Kidney epithelial cell (primary cell): ENCODE results near the gene FARP1. TPM values are rescaled to one million over a fixed set of nuclear protein-coding genes. Genes with fewer than 3 reads are reported as not detected.

ENCODE experiments used
- DNase-seq: peaks from one replicate; pipeline ENCODE4 v3.0.0-alpha.2; 2010; ENCODE audit warnings: low read depth
- H3K27me3 ChIP-seq: 2 replicates; pipeline ENCODE4 v1.6.0; 2011; ENCODE audit warnings: low read length; ENCODE audit not compliant: control insufficient read depth, insufficient read depth
- H3K36me3 ChIP-seq: 2 replicates; pipeline ENCODE4 v1.5.1; 2011; ENCODE audit warnings: low read length; ENCODE audit not compliant: control insufficient read depth, insufficient read depth
- H3K4me3 ChIP-seq: 2 replicates; pipeline ENCODE4 v1.5.1; 2011; ENCODE audit warnings: low read depth, mild to moderate bottlenecking, control low read depth, low read length
- total RNA-seq: library from RNA; depleted of rRNA; stranded (reverse); fragments of >200 nt; gene quantifications from 2 replicates; pipeline ENCODE4 v1.2.3, GENCODE V29; 2015
- TF ChIP-seq, protein P1 (sequence below): IDR thresholded peaks from 2 replicates; pipeline ENCODE4 v1.5.1; 2011; ENCODE audit warnings: mild to moderate bottlenecking, moderate library complexity, low read length, control low read depth, inconsistent platforms; ENCODE audit not compliant: insufficient read depth, poor library complexity, severe bottlenecking

The FARP1 gene
- total RNA-seq, 1 donor from 2014 or later = 135 TPM

DNA sequence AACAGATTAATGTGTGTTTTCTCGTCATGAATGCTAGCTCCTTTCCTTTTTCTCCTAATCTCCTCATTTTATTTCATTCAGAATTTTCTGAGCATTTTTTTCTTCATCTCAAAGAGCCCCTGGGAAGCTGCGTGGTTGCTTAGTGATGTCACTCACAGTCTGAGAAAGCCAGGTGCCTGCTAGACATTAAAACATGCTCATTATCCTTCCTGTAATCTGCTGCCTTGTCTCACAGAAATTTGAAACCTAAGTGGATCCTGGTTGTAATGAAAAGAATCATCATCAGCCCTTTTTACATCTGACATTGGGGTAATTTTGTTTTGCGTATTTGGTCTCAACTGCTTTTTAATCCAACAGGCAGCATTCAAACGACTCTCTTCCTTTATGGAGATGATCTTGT lies 142.4 kb downstream of the FARP1 start:
- no peak for DNase-seq
- TF ChIP-seq, protein P1, sequence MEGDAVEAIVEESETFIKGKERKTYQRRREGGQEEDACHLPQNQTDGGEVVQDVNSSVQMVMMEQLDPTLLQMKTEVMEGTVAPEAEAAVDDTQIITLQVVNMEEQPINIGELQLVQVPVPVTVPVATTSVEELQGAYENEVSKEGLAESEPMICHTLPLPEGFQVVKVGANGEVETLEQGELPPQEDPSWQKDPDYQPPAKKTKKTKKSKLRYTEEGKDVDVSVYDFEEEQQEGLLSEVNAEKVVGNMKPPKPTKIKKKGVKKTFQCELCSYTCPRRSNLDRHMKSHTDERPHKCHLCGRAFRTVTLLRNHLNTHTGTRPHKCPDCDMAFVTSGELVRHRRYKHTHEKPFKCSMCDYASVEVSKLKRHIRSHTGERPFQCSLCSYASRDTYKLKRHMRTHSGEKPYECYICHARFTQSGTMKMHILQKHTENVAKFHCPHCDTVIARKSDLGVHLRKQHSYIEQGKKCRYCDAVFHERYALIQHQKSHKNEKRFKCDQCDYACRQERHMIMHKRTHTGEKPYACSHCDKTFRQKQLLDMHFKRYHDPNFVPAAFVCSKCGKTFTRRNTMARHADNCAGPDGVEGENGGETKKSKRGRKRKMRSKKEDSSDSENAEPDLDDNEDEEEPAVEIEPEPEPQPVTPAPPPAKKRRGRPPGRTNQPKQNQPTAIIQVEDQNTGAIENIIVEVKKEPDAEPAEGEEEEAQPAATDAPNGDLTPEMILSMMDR = no peak
- no peak overlapping the region for H3K4me3 ChIP-seq
- H3K36me3 ChIP-seq = no peaks in the 10 kb centered on the region
- no peaks in the 10 kb centered on the region for H3K27me3 ChIP-seq

DNA sequence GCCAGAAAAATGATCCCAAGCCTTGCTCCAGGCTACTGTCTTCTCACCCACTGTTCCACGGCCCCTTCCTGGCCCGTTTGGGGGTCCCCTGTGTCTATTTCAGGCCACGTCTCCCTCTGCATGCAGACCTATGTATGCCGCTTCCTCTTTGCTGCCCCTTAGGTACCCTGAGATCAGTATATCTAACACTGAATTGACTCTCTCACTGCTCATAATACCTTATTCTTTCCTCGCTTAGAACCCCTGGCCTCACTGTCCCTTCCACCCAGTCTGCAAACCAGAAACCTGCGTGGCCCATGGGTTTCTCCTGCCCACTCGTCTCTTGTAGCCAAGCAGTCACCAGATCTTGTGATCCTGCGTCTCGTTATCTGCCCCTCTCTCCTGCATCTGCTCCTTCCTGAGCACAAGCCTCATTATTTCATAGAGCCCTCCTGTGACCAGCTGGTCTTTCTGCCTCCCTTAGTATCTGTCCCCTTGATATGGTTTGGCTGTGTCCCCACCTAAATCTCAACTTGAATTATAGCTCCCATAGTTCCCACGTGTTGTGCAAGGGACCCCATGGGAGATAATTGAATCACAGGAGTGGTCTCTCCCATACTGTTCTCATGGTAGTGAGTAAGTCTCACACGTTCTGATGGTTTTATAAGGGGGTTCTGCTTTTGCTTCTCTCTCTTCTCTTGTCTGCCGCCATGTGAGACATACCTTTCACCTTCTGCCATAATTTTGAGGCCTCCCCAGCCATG lies 143.1 kb downstream of the FARP1 start:
- Histone ChIP-seq H3K36me3 (no peaks in the 10 kb centered on the region), H3K27me3 (no peaks in the 10 kb centered on the region), H3K4me3 (no peak overlapping the region)
- no peak for DNase-seq
- TF ChIP-seq, protein P1 = no peak

DNA sequence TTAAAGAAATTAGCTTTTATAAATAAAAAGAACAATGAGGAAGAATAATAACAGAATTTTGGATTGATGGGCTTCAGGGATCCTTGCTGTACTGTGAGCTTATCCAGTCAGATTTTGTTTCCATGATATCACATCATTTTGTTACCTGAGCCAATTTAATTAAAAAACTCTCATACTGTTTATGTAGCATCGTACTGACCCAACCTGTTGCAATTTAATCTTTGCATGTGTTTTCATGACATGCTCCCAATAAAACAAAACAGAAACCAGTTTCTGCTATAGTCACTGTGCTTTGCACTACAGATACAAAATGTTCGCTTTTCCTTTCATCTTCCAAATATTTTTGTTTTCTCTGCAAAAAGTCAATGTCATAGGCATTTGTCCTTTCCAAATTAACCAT lies 143.9 kb downstream of the FARP1 start:
- DNase-seq = no peak
- H3K4me3 ChIP-seq = no peak overlapping the region
- H3K36me3 ChIP-seq = no peaks in the 10 kb centered on the region
- no peaks in the 10 kb centered on the region for H3K27me3 ChIP-seq
- TF ChIP-seq, protein P1 = no peak

DNA sequence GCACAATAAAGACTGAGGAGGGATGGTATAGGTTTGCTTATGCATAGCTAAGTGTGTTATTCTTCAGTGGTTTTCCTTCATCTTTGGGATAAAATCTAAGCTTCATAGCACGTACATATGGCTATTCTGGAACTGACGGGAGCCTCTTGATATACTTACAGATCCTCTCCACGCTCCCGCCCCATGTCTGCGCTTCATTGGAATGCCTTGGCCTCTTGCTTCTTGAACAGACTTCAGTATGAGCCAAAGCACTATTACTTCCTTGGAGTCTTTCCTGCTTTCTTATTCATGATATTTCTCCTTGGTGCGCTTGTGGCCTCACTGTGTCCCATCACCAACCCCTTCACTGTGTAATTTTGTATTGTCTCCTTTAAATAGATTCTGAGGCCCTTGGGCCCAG lies 145.3 kb downstream of the FARP1 start:
- no peak for DNase-seq
- Histone ChIP-seq H3K27me3 (no peaks in the 10 kb centered on the region), H3K36me3 (no peaks in the 10 kb centered on the region), H3K4me3 (no peak overlapping the region)
- TF ChIP-seq, protein P1 = no peak

DNA sequence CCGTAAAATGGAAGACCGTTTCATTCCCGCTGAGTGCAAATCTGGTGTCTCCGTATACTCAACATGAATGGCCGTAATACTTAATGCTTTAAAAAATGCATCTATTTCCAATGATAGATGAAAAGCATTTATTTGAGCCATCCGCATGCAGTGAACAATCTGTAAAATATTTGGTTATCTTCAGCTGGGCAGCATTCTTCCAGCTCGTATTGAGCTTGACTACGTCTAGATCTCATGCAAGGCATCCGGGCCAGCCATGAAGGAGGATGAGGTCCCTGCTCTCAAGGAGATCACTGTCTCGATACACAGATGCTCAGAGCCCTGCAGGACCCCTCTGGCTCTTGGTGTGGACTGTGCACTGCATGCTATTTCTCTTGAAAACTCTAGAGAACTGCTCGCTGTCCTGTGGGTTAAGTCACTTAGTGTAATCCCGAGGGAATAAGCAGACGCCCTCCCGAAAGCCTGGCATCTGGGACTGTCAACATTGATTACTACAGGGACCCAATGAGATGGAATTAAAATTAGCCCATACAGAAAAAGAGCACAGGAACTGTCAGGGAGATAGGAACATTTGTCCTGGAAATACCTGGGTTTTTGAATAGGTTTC lies 146.5 kb downstream of the FARP1 start:
- Histone ChIP-seq H3K36me3 (no peaks in the 10 kb centered on the region), H3K4me3 (no peak overlapping the region), H3K27me3 (no peaks in the 10 kb centered on the region)
- TF ChIP-seq, protein P1 = no peak
- DNase-seq = no peak
